G401 (cell line): ENCODE data around the gene LGALS1. TPM values are rescaled to one million over a fixed set of nuclear protein-coding genes. Genes with fewer than 3 reads are reported as not detected.

Source experiments
- DNase-seq: peaks from one replicate; pipeline ENCODE4 v3.0.0-alpha.2; 2015; ENCODE audit warnings: low spot score
- in situ Hi-C: cut with HindIII; loops from 2 replicates; pipeline ENCODE4 v1.10.0; 2016; ENCODE audit warnings: low sequenced_read_pairs, mixed read lengths
- total RNA-seq: library from RNA; depleted of rRNA; stranded (reverse); fragments of >200 nt; shearing (Covaris generic); gene quantifications from 2 replicates; pipeline ENCODE4 v1.2.3, GENCODE V29; 2014; rRNA removed

The LGALS1 gene
- 435 and 601 TPM in 2 replicates for total RNA-seq

DNA sequence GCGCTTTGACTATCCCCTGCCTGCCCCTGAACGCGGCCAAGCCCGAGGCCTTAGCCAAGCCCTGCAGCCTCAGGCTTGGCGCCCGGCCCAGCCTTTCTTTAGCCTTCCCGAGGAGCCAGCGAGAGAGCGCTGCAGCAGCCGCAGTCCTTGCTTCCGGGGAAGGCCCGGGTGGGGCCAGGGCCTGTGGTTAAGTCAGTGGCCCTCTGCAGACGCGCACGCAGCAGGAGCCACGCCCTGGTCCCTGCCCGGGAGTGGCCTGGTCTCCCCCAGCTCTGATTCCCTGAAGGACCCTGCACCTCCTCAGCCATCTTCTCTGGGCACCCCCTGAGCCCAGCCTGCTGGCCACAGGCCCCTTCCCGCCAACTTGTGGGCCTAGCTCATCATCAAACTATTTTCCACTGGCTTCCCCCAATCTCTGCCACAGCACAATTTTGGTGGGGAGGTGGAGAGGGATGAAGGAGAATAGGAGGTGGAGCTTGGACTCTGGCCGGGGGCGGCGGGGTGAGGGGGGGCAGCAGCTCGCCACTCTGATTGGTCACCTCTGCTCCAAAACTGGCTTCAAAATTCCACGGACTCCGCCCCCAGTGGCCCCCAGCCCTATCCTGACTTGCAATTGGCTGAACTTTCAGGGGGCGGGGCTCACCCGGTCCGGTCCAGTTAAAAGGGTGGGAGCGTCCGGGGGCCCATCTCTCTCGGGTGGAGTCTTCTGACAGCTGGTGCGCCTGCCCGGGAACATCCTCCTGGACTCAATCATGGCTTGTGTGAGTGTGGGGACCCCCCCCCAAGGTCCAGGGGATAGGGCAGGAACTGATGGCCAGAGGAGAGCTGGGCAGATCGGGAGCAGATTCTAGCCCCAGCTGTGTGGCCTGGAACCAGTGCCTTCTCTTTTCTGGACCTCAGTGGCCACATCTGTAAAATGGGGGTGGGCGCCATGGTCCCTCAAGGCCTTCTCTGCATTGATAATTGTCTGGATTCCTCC is at the start of gene LGALS1:
TSS of gene LGALS1 (plus strand) at position 686 of the 979 bp plus-strand sequence. CDS start at position 753, 67 bp downstream.
- peak; percentile 92 for DNase-seq

DNA sequence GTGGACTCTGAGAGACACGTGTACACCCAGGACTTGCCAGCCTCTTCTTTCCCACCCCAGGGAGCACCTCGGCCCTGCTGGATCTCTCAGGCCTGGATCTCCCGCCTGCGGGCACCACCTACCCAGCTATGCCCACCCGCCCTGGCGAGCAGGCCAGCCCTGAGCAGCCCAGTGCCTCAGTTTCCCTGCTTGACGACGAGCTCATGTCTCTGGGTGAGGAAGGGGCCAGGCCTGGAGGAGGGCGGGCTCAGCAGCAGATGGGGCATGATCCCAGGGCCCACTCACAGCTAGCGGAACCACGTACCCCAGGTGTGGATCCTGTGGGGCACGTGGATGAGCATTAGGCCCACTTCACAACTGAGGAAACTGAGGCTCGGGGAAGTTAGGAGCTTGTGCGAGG is 49.7 kb upstream of the LGALS1 start:
- no peak for DNase-seq
- in situ Hi-C loops = no loop called here

More for the DNA sequence above, at the start of gene LGALS1:
- in situ Hi-C loops = no loop called here

DNA sequence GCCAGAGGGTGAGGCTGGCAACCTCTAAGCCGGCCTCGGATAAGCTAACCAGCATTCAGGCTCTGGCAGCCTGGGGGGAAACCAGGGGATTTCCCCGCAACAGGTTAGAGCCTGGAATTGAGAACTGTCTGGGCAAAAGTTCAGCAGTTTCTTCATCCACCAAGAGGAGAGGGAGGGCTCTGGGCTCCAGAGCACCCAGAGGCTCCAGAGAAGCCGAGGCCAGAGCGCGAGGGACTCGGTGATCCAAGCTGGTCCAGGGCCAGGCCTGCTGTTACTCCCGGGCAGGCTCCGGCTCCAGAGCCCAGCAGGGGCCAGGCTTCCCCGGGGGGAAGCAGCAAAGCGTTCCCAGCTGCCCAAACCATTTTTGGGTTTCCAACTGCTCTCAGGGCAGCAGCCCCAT is 49.3 kb upstream of the LGALS1 start:
- no peak for DNase-seq
- in situ Hi-C loops = no loop called here

DNA sequence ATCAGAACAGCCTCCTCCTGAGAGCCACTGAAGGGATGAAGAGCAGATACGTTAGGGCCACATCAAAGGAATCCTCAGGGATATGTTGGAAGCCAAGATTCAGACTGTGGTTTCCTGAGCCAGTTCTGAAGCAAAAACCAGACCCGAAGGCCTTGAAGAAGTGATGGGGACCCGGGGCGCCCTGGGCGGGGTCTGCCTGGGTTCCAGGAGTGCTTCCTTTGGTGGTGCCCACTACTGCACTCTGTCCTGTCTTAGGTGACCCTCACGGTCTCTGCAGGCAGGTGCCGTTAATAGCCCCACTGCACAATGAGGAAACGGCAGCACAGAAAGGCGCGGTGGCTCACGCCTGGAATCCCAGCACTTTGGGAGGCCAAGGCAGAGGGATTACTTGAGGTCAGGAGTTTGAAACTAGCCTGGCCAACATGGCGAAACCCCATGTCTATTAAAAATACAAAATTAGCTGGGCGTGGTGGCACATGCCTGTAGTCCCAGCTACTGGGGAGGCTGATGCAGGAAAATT is 48.8 kb upstream of the LGALS1 start:
- in situ Hi-C loops = no loop called here
- DNase-seq = no peak

DNA sequence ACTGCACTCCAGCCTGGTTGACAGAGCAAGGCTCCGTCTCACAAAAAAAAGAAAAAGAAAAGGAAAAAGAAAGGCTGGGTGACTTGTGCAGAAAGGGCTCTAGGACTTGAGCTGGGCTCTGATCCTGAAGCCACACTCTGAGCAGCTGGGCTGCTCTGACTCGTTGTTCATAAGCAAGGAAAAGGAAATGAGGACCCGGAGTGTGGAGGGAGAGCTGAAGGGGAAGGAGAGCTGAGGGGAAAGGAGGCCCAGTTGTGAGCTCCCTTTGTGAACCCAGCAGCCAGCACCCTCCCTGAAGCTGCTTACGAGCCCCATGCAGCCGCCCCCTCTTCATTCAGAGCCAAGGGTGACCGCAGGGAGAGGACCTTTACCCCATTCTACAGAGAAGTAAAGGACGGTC is 48.3 kb upstream of the LGALS1 start:
- in situ Hi-C loops = no loop called here
- no peak for DNase-seq

DNA sequence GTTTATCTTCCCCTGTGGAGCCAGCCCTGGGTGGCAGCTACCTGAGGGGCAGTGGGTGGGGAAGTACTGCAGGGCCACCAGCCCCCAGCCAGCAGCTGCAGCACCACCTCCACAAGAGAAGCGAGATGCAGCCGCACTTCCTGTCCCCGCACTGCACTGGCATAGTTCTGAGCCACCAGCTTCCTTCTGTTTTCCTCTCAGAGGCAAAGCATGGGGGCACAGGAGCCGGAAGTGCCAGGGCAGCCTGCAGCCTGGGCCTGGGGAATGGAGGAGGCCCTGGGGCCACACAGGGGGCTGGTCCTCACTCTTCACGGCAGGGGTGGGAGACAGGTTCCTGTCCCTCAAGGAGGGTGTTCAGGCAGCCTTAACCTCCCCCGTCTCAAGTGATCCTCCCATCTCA is 47.9 kb upstream of the LGALS1 start:
- no peak for DNase-seq
- in situ Hi-C loops = no loop called here

DNA sequence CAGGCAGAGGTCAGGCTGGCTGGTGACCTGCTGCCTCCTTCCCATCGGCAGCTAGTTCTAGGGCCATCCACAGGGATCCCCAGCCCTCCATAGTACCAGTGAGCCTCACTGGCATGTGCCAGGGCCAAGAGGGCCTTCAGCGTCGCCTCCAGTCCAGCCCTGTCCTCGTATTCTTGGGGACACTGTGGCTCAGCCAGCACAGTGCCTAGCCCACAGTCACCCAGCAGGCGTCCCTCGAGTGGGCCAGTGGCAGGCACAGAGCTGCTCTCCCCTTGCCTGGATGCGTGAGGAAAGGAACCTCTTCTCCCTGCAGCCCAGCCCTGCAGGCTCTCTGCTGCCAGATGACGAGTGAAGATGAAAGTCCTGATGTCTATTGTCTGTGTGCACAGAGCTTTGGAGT is 46.6 kb upstream of the LGALS1 start:
- no peak for DNase-seq
- in situ Hi-C loops = no loop called here

DNA sequence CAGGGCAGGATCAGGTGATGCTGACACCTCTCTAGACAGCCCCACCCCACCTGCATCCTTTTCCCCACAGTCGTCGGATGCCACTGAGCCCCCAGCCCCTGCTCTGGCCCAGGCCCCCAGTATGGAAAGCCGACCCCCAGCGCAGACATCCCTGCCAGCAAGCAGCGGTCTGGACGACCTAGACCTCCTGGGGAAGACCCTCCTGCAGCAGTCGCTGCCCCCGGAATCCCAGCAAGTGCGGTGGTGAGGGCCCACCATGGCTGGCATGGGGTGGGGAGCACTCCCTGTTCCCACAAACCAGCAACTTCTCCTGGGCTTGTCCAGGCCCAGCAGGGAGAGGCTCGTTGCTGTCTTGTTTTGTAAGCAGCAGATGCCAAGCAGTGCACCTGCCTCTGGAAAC is 45.5 kb upstream of the LGALS1 start:
- no peak for DNase-seq
- in situ Hi-C loops = no loop called here

DNA sequence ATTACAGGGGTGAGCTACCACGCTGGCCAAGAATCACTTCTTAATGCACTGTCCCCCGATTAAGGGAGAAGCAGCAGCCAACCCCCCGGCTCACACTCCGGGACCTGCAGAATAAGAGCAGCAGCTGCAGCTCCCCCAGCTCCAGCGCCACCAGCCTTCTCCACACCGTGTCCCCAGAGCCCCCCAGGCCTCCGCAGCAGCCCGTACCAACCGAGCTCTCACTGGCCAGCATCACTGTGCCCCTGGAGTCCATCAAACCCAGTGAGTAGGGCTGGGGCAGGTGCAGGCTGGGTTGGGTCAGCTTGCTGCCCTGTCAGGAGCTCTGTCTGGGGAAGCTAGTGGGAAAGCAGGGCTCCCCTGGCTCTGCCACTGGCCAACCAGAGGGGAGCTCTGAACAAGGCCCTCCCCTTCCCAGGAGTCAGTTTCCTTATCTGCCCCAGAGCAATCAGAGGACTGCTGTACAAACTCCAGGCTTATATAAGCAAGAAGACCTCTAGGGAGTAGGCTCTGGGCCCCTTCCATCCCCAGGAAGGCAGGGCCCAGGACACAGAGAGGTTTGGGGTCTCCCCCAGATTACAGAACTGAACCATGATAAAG is 44.5 kb upstream of the LGALS1 start:
- in situ Hi-C loops = no loop called here

DNA sequence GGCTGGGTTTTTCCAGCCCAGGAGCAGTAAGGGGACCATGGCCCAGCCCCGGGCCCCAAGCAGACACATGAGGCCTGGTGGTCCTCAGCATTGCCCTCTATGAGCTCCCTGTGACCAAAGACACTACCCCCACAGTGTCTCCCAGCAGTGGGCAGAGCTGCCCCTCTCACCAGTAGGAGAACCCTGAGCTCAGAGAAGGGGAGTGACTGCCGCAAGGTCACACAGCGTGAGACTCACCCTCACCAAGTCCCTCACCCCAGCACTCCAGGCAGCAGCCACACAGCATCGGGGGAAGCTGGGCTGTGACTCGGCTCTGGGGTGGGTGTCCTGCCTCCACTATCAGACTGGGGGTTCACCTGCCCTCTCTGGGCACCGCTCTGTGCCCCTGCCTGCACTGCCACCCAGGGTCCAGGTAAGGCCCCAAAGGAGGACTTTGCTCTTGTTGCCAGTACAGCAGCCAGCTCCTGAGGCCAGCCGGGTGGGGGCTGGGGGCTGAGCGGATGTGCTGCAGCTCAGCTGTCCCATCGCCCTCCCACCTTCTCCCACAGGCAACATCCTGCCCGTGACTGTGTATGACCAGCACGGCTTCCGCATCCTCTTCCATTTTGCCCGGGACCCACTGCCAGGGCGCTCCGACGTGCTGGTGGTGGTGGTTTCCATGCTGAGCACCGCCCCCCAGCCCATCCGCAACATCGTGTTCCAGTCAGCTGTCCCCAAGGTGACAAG is 43.8 kb upstream of the LGALS1 start:
- in situ Hi-C loops = no loop called here

More for the DNA sequence above, 44.5 kb upstream of the LGALS1 start:
- DNase-seq = no peak

DNA sequence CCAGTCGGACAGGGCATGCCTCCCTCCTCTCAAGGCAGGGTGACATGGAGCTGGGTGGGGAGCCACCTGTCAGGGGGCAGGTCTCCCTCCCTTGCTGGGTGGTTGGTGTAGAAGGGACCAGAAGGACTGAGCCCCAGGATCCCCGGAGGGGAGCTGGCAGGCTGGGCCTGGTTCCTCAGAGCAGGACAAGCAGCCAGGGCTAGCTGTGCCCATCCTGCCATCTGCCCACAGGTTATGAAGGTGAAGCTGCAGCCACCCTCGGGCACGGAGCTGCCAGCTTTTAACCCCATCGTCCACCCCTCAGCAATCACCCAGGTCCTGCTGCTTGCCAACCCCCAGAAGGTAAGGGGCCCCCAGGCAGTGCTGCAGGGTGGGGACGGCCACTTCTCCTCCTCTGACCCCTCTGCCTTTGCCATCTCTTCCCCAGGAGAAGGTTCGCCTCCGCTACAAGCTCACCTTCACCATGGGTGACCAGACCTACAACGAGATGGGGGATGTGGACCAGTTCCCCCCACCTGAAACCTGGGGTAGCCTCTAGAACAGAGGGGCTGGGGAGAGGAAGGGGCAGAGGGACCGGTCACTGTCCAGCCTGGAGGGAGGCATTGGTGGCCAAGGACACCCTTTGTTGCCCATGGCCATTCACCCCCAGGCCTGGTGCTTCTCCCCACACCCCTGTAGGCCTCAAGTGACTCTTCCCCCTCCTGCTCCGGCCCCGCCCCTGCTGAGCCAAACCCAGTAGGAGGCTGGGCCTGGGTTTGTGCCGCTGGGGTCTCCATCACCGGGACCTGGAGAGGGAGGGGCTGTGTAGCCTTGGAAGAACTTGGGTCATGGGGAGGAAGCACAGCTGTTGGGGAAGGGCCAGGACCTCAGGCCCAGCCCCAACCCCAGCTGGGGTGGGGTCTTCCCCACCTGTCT is 43.0 kb upstream of the LGALS1 start:
- DNase-seq = peak; percentile 82
- in situ Hi-C loops = no loop called here

More for the DNA sequence above, 43.8 kb upstream of the LGALS1 start:
- DNase-seq = no peak

DNA sequence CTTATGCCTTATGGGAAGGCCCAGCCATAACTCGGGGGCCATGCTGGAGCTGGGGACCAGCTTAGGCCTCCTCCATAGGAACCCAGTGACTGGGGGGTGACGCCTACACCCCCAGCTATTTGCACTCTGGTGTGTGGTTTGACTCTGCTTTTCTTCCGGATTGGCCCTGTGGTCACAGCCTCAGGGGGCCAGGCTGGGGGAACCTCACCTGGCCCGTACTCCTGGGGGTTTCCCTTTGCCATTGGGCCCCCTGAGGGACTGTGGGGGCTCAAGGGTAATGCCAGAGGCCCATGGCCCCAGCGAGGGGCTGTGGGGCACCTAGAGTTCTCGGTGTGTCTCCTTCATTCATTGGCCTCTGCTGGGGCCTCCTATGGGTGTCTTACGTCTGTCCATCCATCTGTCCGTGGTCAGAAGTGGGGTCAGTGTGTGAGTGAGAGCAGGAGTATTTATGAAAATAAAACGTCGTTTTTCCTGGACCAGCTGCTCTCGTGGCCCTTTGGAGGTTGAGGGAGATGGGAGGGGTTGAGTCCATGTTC is 42.3 kb upstream of the LGALS1 start:
- in situ Hi-C loops = no loop called here
- DNase-seq = no peak

DNA sequence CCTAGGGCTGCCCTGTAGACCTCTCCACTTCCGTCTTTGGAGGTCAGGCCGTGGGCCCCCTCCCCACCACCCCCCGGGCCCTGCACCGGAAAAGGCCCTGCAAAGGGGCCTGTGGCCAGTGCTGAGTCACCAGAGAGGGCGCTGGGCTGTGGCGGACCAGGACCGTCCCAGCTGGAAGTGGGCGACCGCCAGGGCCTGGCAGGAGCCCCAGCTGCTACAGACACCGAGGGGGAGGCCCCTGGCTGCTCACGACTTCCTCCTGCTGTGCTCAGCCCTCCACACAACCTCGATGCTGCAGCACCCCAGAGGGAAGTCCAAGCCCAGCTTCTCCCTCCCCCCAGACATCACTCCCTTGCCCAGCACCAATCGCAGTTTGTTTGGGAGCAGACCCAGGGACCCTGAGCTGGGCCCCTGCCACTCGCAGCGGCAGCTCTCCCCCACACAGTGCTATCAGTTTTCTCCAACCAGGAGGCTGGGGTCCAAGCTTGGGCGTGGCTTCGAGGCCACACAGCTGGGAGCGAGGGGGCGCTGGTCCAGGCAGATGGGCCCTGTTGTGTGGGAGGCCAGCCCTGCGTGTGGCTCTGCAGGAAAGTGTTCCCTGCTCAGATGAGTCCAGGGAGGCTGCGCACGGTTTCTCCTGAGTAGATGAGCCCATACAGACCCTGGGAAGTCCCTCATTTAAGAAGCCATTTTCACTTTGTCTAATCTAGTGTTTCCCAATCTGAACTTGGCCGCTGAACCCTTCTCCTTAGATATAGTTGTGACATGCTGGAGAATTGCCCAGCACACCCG is 41.6 kb upstream of the LGALS1 start:
- in situ Hi-C loops = no loop called here
- no peak for DNase-seq

DNA sequence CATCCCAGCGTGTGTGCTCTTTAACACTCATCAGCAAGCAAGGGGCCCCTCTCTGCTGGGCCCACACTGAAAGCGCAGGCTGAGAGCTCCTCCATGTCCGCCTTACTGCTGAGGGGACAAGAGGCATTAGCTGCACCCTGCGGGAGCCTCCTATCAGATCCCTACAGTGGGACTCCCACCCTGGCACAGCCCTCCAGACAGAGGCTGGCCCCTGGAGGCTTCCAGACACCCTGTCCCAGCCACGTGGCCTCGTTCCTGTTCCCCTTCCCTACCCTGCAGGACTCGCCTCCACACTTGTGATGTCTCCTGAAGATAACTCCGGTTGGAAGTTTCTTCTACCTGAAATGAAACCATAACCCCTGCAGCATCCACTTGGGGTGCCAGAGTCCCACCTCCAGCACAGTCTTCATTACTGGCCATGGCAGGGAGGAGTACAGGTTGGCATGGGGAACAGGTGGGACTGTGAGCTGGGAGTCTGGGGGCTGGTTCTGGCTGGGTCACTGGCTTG is 41.0 kb upstream of the LGALS1 start:
- in situ Hi-C loops = no loop called here
- no peak for DNase-seq

DNA sequence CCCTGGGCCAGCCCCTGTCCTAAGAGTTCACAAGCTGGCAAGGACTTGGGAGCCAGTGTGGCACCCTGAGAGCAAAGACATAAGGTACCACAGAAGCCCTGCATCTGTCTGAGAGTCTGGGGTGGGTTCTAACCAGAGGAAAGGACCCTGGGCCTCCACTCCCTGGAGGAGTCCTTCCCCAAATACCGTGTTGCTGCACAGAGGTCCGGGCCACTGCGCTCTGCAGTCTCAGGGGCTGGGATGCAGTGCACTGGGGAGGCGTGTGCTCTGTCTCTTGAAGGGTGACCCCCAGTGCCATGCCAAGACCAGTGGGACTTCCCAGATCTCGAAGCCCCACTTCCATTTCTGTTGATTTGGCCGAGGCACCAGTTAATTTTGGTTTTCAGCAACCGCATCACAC is 40.3 kb upstream of the LGALS1 start:
- in situ Hi-C loops = no loop called here
- DNase-seq = no peak

DNA sequence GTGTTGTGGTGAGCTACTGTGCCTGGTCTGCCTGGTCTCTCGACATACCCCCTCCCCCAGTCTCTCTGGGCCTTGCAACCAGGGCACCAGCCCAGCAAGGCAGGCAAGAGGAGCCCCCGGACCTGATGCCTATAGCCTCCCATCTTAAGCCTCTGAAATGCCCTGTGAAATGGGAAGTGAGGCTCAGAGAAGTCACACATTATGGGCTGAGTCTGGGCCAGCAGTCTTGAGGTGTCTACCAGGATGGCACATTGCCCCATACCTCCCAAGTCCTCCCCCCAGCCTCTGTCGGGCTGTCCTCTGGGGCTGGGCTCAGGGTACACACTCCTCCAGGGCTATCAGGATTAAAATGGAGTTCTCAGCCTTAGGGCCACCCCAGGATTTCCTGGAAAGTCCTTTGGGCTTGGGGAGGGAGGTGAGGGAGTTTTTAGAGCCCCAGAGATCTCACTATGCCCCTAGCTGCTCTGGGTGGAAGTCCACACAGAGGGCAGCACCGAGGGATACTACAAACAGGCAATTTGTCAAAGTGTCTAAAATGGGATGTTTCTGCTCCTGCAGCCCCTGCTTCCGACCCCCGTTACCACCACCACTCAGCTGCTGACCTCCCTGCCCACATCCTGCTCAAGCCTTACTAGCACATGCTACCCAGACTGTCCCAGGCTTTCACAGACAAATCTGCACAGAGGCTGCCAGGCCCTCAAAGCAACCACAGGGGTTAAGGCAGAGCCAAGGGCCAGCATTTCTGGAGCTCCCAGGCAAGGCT is 39.1 kb upstream of the LGALS1 start:
- no peak for DNase-seq
- in situ Hi-C loops = no loop called here

DNA sequence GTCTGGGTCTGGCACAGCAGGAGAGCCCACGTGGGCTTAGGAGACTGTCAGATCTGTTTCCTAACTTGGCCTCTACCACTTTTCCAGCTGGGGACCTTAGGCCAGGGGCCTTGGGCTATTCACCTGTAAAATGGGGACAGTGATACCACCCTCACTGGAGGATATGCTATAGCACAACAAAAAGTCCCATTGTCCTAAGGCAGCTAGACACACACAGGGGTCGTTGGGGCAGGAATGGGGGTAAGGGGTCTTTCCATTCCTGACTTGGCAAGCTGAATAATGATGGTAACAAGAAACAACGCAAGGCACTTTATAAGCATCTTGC is 38.5 kb upstream of the LGALS1 start:
- in situ Hi-C loops = no loop called here
- DNase-seq = no peak
